ENCODE measurements around the gene RAB26. TPM values are rescaled to one million over a fixed set of nuclear protein-coding genes. Genes with fewer than 3 reads are reported as not detected.

RAB26 gene
- total and polyA plus RNA-seq, 2 of the 13 experiments (the other 11 are each of a cell fraction or from before 2014, with no cell fraction given), result 0.86 to 3.6 TPM

- TF ChIP-seq ZBTB10 (CRISPR knock-in tag; IDR thresholded peaks at IDR 0.05; ENCODE audit: borderline replicate concordance), result 0 out of 2 replicates have a peak, but pooled peaks have one; percentile 64
- TF ChIP-seq ZFP37 (CRISPR knock-in tag; IDR thresholded peaks at IDR 0.05; ENCODE audit: borderline replicate concordance), result no peak
- TF ChIP-seq GTF2F1 (IDR thresholded peaks at IDR 0.05; ENCODE audit: low read length), result no peak
- TF ChIP-seq ZNF121 (CRISPR knock-in tag; IDR thresholded peaks at IDR 0.05), result no peak
- no peak for TF ChIP-seq RELA (CRISPR knock-in tag; IDR thresholded peaks at IDR 0.05)
- no peak for TF ChIP-seq REXO4 (CRISPR knock-in tag; IDR thresholded peaks at IDR 0.05; ENCODE audit: borderline replicate concordance)
- TF ChIP-seq MED13 (CRISPR knock-in tag; IDR thresholded peaks at IDR 0.05), result no peak
- TF ChIP-seq TAF15 (IDR thresholded peaks at IDR 0.05; ENCODE audit: low read depth, low read length, poor library complexity, severe bottlenecking), result no peak
- TF ChIP-seq ZNF800 (CRISPR knock-in tag; IDR thresholded peaks at IDR 0.05), result no peak; the same call in 1 of the 2 replicates
- TF ChIP-seq TBP (CRISPR knock-in tag; IDR thresholded peaks at IDR 0.05), result no peak
- 0 out of 2 replicates have a peak, but pooled peaks have one; percentile 45 for TF ChIP-seq YEATS4 (CRISPR knock-in tag; IDR thresholded peaks at IDR 0.05; ENCODE audit: borderline replicate concordance)
- TF ChIP-seq SIX4 (CRISPR knock-in tag; IDR thresholded peaks at IDR 0.05), result peak; percentile 72; the same call in 1 of the 2 replicates
- peak; percentile 36; the same call in 1 of the 2 replicates for TF ChIP-seq POLR2G (IDR thresholded peaks at IDR 0.05; ENCODE audit: low read depth, low read length)
- 0 out of 2 replicates have a peak, but pooled peaks have one; percentile 26 for TF ChIP-seq ISL2 (CRISPR knock-in tag; IDR thresholded peaks at IDR 0.05)
- TF ChIP-seq ZNF207 (IDR thresholded peaks at IDR 0.05; ENCODE audit: borderline replicate concordance), result no peak
- peak; percentile 69 for TF ChIP-seq ETV5 (CRISPR knock-in tag; IDR thresholded peaks at IDR 0.05; ENCODE audit: borderline replicate concordance)
- no peak for TF ChIP-seq RFXANK (CRISPR knock-in tag; IDR thresholded peaks at IDR 0.05)
- TF ChIP-seq HMGXB4 (CRISPR knock-in tag; IDR thresholded peaks at IDR 0.05; ENCODE audit: borderline replicate concordance in 1 of 2, low read depth in 1 of 2), result peak in 1 of 2 experiments; percentile 39; a peak in 1 of 4 replicates
- peak; percentile 37; the same call in 1 of the 2 replicates for TF ChIP-seq CSRNP1 (CRISPR knock-in tag; IDR thresholded peaks at IDR 0.05)
- TF ChIP-seq SOX6 (IDR thresholded peaks at IDR 0.05), result no peak
- TF ChIP-seq SOX6 (CRISPR knock-in tag; IDR thresholded peaks at IDR 0.05), result peak; percentile 41; the same call in 1 of the 2 replicates
- TF ChIP-seq HCFC1 (IDR thresholded peaks at IDR 0.05; ENCODE audit: low read depth, low read length), result no peak
These were observed at the start of gene RAB26 (continued) for GRCh38 chr16:2147981-2148671.
